Sigmoid colon (tissue), 7 donors: ENCODE measurements around the gene KLHL14. TPM values are rescaled to one million over a fixed set of nuclear protein-coding genes. Genes with fewer than 3 reads are reported as not detected.
"Not testable (repeated sequence)": the region's sequence is repeated elsewhere in the genome, so short reads cannot be mapped to it uniquely, and the experiment has no call there.

Experiments used
- DNase-seq: peaks from one replicate; pipeline ENCODE4 v3.0.0-alpha.2; 2019
- H3K27ac ChIP-seq, 4 donors: fragments of 200-600 bp; sonication (generic); one replicate each; pipeline ENCODE4 v1.5.1; 2016 to 2019; ENCODE audit warnings: mild to moderate bottlenecking in 1 of 4
- H3K27me3 ChIP-seq, 3 donors: fragments of 200-600 bp; sonication (generic); one replicate each; pipeline ENCODE4 v1.5.1; 2019; ENCODE audit warnings: mild to moderate bottlenecking in 1 of 3
- H3K36me3 ChIP-seq, 4 donors: fragments of 200-600 bp; sonication (generic); one replicate each; pipeline ENCODE4 v1.5.1; 2016 to 2019
- H3K4me1 ChIP-seq, 4 donors: fragments of 200-600 bp; sonication (generic); one replicate each; pipeline ENCODE4 v1.5.1; 2017 to 2019
- H3K4me3 ChIP-seq, 4 donors: fragments of 200-600 bp; sonication (generic); one replicate each; pipeline ENCODE4 v1.5.1; 2017 to 2019; ENCODE audit warnings: mild to moderate bottlenecking in 2 of 4, moderate library complexity in 1 of 4
- H3K9me3 ChIP-seq, 4 donors: fragments of 200-600 bp in 3 of 4; sonication (generic) in 3 of 4; one replicate each; pipeline versions ENCODE4 v1.5.1 to v1.6.1; 2013 to 2019
- CTCF ChIP-seq, 4 experiments: fragments of 450-650 bp in 3 of 4; fragments of 200-600 bp in 1 of 4; IDR thresholded peaks; one replicate each; pipeline ENCODE4 v1.5.1; 2016 to 2019; ENCODE audit warnings: antibody characterized with exemption in 4 of 4, mild to moderate bottlenecking in 3 of 4, moderate library complexity in 2 of 4
- EP300 ChIP-seq, 4 donors: sonication (generic); formaldehyde crosslinking; IDR thresholded peaks; one replicate each; pipeline ENCODE4 v1.6.1; 2017; ENCODE audit warnings: antibody characterized with exemption in 4 of 4
- POLR2A ChIP-seq, 2 donors: fragments of 450-650 bp; IDR thresholded peaks; one replicate each; pipeline ENCODE4 v1.6.1; 2016; ENCODE audit warnings: antibody characterized with exemption in 2 of 2, mild to moderate bottlenecking in 2 of 2, moderate library complexity in 2 of 2
- POLR2AphosphoS5 ChIP-seq, 4 donors: sonication (generic); formaldehyde crosslinking; IDR thresholded peaks; one replicate each; pipeline ENCODE4 v1.6.1; 2017; ENCODE audit warnings: antibody characterized with exemption in 4 of 4
- WGBS, 2 donors: extraction: QIAGEN DNeasy Blood & Tissue Kit; methylation state at CpG; one replicate each; pipeline ENCODE4 v1.1.7; 2013; 5-methylcytosine and 5-hydroxymethylcytosine counted together
- intact Hi-C: fragments of 100-400 bp; cut with DNase I; formaldehyde crosslinking; loops from one replicate; pipeline ENCODE4 v1.15.1; 2023
- polyA plus RNA-seq, 3 donors: library from polyadenylated mRNA; stranded (reverse); fragments of 200-250 nt; gene quantifications; one replicate each; pipeline ENCODE4 v1.2.3, GENCODE V29; 2013
- total RNA-seq, 4 donors: library from RNA; depleted of rRNA; stranded (reverse); fragments of >200 nt; gene quantifications; one replicate each; pipeline ENCODE4 v1.1.0, GENCODE V29; 2016
- donor health status: healthy with polysubstance abuse.
- donor health status: Bipolar disorder and iron deficiency.
- donor health status: healthy.

KLHL14 gene
- total and polyA plus RNA-seq, 7 donors, result under 0.01 to 2.9 (median 0.52) TPM; not detected in 1

- no peak overlapping the region for H3K27ac ChIP-seq
- H3K36me3 ChIP-seq, result no peaks in the 10 kb centered on the region
- no peaks in the 10 kb centered on the region for H3K4me1 ChIP-seq
- no peak for DNase-seq
- H3K4me3 ChIP-seq, result no peak overlapping the region
- TF ChIP-seq CTCF (IDR thresholded peaks at IDR 0.05) (no peak), POLR2AphosphoS5 (IDR thresholded peaks at IDR 0.05) (no peak), POLR2A (IDR thresholded peaks at IDR 0.05) (no peak), EP300 (IDR thresholded peaks at IDR 0.05) (no peak)
- H3K27me3 ChIP-seq, result no peaks in the 10 kb centered on the region
- peaks cover 0 to 3% (median 0%) of the 10 kb centered on the region in 4 donors for H3K9me3 ChIP-seq
- 49 to 66% methylated on average over 1 of the region's 1 CpG for WGBS, 2 donors
- intact Hi-C loops, result no loop called here
Observed at GRCh38 chr18:32801228-32801627, 28.4 kb upstream of the KLHL14 start.

GRCh38 chr18:32798209-32798960 is 25.6 kb upstream of the KLHL14 start:
- no peak overlapping the region for H3K4me3 ChIP-seq
- peaks cover 0 to 3% (median 0%) of the 10 kb centered on the region in 4 donors for H3K9me3 ChIP-seq
- H3K27me3 ChIP-seq, result no peaks in the 10 kb centered on the region
- H3K36me3 ChIP-seq, result no peaks in the 10 kb centered on the region
- no peak overlapping the region for H3K27ac ChIP-seq
- H3K4me1 ChIP-seq, result no peaks in the 10 kb centered on the region
- no peak for DNase-seq
- intact Hi-C loops, result no loop called here
- 60 to 74% methylated on average over 4 of the region's 4 CpGs for WGBS, 2 donors
- TF ChIP-seq POLR2AphosphoS5 (IDR thresholded peaks at IDR 0.05) (no peak), CTCF (IDR thresholded peaks at IDR 0.05) (no peak), EP300 (IDR thresholded peaks at IDR 0.05) (no peak), POLR2A (IDR thresholded peaks at IDR 0.05) (no peak)

- H3K9me3 ChIP-seq, intact Hi-C loops, H3K27ac ChIP-seq, DNase-seq, H3K27me3 ChIP-seq, H3K4me3 ChIP-seq, H3K4me1 ChIP-seq, H3K36me3 ChIP-seq: not testable (repeated sequence)
- WGBS, 2 donors, result 90 to 96% methylated on average over 31 of the region's 31 CpGs
Observed at GRCh38 chr18:32794667-32795066, 21.8 kb upstream of the KLHL14 start.

DNA sequence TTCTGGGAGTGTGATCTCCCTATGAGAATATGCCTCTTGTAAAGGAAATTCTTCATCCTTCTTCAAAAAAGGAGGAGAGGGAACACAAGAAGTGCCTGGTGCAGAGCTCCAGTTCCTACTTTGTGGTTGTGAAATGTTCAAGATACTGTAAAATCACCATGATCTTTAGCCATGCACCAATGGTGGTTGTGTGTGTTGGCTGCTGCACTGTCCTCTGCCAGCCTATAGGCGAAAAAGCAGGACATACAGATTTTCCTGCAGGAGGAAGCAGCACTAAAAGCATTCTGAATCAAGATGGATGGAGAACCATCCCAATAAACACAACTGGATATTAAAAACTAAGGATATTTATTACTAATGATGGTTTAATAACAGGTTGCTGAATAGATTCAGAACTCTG is 6.2 kb upstream of the KLHL14 start:
- 87 to 89% methylated on average over 1 of the region's 1 CpG for WGBS, 2 donors
- H3K4me3 ChIP-seq, result no peak overlapping the region
- no peak for DNase-seq
- peaks cover 0 to 14% (median 4%) of the 10 kb centered on the region in 4 donors for H3K4me1 ChIP-seq
- no peaks in the 10 kb centered on the region for H3K27me3 ChIP-seq
- H3K36me3 ChIP-seq, result no peaks in the 10 kb centered on the region
- H3K9me3 ChIP-seq, result no peaks in the 10 kb centered on the region
- intact Hi-C loops, result no loop called here
- no peak overlapping the region for H3K27ac ChIP-seq
- TF ChIP-seq EP300 (IDR thresholded peaks at IDR 0.05), result no peak
- no peak for TF ChIP-seq POLR2A (IDR thresholded peaks at IDR 0.05)
- TF ChIP-seq CTCF (IDR thresholded peaks at IDR 0.05), result no peak
- TF ChIP-seq POLR2AphosphoS5 (IDR thresholded peaks at IDR 0.05), result no peak

- H3K36me3 ChIP-seq, result no peaks in the 10 kb centered on the region
- H3K4me1 ChIP-seq, result peaks cover 0 to 14% (median 6%) of the 10 kb centered on the region in 4 donors
- intact Hi-C loops, result no loop called here
- WGBS, 2 donors, result 84 to 85% methylated on average over 2 of the region's 2 CpGs
- peaks cover 0 to 10% (median 0%) of the 10 kb centered on the region in 3 donors for H3K27me3 ChIP-seq
- DNase-seq, result peak; percentile 85
- H3K27ac ChIP-seq, result peak overlapping the region in 3 of 4 donors; percentile 18 to 44 (median 39)
- H3K9me3 ChIP-seq, result no peaks in the 10 kb centered on the region
- TF ChIP-seq EP300 (IDR thresholded peaks at IDR 0.05) (peak in 3 of 4 donors; percentile 29 to 64 (median 62)), CTCF (IDR thresholded peaks at IDR 0.05) (no peak), POLR2AphosphoS5 (IDR thresholded peaks at IDR 0.05) (peak; percentile 67 to 88 (median 80))
- H3K4me3 ChIP-seq, result no peak overlapping the region
Observed at GRCh38 chr18:32777049-32777448, 4.2 kb upstream of the KLHL14 start.
